HG03103 (cell line): ENCODE results near the gene SEC24C.
"Not testable (repeated sequence)": the region's sequence is repeated elsewhere in the genome, so short reads cannot be mapped to it uniquely, and the experiment has no call there.

Experiments used
- ATAC-seq: cut with Tn5 transposase; IDR thresholded peaks from one replicate; pipeline ENCODE4 v1.9.1; 2021; ENCODE audit warnings: low read depth; ENCODE audit not compliant: unreplicated experiment

Gene SEC24C

GRCh38 chr10:73743905-73744663 lies at the start of gene SEC24C:
Gene SEC24C (plus strand): TSS chr10:73744372. CDS start chr10:73746833, 2,461 bp downstream.
- peak; percentile 81 for ATAC-seq

GRCh38 chr10:73695302-73695701 lies 48.9 kb upstream of the SEC24C start:
- ATAC-seq: not testable (repeated sequence)

GRCh38 chr10:73697675-73698159 lies 46.5 kb upstream of the SEC24C start, which contains the start of gene AGAP5:
Gene AGAP5 (minus strand): TSS chr10:73698109. CDS start chr10:73697755, 354 bp downstream.
- ATAC-seq: not testable (repeated sequence)

GRCh38 chr10:73698819-73699218 lies 45.4 kb upstream of the SEC24C start:
- ATAC-seq: not testable (repeated sequence)

GRCh38 chr10:73703924-73704323 lies 40.2 kb upstream of the SEC24C start:
- not testable (repeated sequence) for ATAC-seq

- ATAC-seq: not testable (repeated sequence)
These were observed 38.6 kb upstream of the SEC24C start for GRCh38 chr10:73705506-73706072.

- not testable (repeated sequence) for ATAC-seq
These were observed 37.7 kb upstream of the SEC24C start for GRCh38 chr10:73706488-73706887.

- ATAC-seq: not testable (repeated sequence)
These were observed 36.5 kb upstream of the SEC24C start for GRCh38 chr10:73707628-73708027.

GRCh38 chr10:73708122-73708521 lies 36.0 kb upstream of the SEC24C start:
- not testable (repeated sequence) for ATAC-seq

GRCh38 chr10:73711683-73712082 lies 32.5 kb upstream of the SEC24C start:
- ATAC-seq: not testable (repeated sequence)

- ATAC-seq: not testable (repeated sequence)
These were observed 30.3 kb upstream of the SEC24C start for GRCh38 chr10:73713912-73714311.

- ATAC-seq: not testable (repeated sequence)
These were observed 29.7 kb upstream of the SEC24C start for GRCh38 chr10:73714483-73714882.

GRCh38 chr10:73715179-73716156 lies 28.7 kb upstream of the SEC24C start:
- not testable (repeated sequence) for ATAC-seq

GRCh38 chr10:73716251-73716650 lies 27.9 kb upstream of the SEC24C start:
- ATAC-seq: no peak

- no peak for ATAC-seq
These were observed 26.6 kb upstream of the SEC24C start for GRCh38 chr10:73717556-73717955.

- not testable (repeated sequence) for ATAC-seq
These were observed 23.6 kb upstream of the SEC24C start for GRCh38 chr10:73720561-73720960.

- no peak for ATAC-seq
These were observed 20.7 kb upstream of the SEC24C start for GRCh38 chr10:73723516-73723915.

GRCh38 chr10:73729781-73730152 lies 14.4 kb upstream of the SEC24C start:
- ATAC-seq: not testable (repeated sequence)

- ATAC-seq: peak; percentile 75
These were observed 13.8 kb upstream of the SEC24C start for GRCh38 chr10:73730153-73730906.
